NCI-H345 treated with DMSO at 0.1 percent for 48 hours (cell line): Measurements from ENCODE around the gene DLGAP1.
A peak's percentile ranks its signal among the peaks of the same experiment; 100 is the strongest.
"Not testable (repeated sequence)": the region's sequence is repeated elsewhere in the genome, so short reads cannot be mapped to it uniquely, and the experiment has no call there.

Experiments used
- DNase-seq: peaks from one replicate; lab custom pipeline; 2025; ENCODE audit not compliant: unreplicated experiment; lab: John Stamatoyannopoulos, UW

DLGAP1 gene

DNA sequence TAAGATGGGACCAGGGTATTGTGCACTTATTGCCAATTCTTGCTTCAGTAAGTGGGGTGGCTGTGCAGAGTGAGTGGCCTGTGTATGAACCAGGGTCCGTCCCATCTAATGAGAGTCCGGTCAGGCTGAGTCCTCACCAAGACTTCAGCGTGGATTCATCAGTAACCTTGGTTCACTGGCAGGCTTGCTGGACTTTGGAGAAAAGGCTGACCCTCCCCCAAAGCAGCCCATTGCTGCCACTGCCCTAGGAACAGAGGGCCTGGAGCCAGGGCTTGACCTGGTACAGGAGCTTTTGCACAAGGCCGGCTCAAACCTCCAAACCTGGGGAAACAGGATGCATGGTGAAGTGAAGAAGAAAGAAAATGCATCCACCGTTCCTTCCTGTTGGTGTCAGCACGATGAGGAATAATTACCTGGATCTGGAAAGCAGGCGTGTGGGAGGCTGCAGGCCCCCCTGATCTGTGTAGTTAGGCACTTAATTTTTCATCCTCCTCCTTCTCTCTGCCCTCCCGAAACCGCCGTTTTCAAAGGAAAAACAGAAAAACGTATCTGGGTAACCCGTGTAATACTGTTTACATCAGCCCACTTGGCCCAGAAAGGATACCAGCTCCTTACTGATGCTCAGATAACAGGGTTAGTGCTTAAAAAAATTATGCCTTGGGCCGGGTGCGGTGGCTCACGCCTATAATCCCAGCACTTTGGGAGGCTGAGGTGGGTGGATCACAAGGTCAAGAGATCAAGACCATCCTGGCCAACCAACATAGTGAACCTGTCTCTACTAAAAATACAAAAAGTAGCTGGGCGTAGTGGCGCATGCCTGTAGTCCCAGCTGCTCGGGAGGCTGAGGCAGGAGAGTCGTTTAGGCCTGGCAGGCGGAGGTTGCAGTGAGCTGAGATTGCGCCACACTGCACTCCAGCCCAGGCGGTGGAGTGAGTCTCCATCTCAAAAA, 857.4 kb downstream of the DLGAP1 start:
- no peak for DNase-seq

DNA sequence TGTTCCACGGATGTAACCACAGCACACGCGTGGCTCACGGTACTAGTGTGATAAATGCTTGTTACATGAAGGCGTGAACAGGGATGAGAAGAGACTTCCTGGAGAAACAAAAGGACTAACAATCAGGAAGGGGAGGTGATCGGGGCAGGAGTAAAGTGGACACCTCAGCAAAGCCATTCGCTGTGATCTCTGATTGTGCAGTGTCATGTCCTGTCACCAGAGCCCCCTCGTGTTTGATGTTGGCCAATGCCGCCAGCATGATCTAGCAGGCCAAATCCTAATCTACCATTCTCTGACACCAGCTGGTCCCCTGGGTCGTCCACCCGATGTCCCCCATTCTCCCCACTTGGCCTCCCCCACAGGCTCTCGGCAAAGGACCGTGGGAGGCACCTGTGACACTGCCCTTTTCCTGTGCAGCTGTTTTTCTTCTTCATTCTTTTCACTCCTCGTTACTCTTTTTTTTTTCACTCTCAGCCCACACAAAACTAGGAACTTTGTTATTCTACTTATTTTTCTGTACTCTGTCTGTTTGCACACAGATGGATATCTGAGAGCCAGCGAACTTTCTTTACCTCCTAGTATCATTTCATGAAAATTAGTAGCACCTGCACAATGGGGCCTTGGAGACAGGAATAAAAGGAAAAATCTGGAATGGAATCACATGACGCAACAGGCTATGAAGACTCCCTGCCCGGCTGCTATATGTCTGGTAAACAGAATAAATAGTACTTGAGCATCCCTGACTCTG, 858.3 kb downstream of the DLGAP1 start:
- DNase-seq, result no peak

DNA sequence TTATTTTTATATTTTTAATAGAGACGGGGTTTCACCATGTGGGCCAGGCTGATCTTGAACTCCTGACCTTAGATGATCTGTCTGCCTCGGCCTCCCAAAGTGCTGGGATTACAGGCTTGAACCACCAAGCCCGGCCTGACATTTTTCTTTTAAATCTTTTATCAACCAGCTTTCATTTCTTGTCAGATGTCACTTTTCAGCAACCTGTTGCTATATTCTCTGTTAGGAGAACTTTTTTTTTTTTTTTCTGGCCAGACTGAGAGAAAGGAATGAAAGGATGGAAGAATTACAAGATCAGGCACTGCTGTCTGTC, 858.8 kb downstream of the DLGAP1 start:
- no peak for DNase-seq

DNA sequence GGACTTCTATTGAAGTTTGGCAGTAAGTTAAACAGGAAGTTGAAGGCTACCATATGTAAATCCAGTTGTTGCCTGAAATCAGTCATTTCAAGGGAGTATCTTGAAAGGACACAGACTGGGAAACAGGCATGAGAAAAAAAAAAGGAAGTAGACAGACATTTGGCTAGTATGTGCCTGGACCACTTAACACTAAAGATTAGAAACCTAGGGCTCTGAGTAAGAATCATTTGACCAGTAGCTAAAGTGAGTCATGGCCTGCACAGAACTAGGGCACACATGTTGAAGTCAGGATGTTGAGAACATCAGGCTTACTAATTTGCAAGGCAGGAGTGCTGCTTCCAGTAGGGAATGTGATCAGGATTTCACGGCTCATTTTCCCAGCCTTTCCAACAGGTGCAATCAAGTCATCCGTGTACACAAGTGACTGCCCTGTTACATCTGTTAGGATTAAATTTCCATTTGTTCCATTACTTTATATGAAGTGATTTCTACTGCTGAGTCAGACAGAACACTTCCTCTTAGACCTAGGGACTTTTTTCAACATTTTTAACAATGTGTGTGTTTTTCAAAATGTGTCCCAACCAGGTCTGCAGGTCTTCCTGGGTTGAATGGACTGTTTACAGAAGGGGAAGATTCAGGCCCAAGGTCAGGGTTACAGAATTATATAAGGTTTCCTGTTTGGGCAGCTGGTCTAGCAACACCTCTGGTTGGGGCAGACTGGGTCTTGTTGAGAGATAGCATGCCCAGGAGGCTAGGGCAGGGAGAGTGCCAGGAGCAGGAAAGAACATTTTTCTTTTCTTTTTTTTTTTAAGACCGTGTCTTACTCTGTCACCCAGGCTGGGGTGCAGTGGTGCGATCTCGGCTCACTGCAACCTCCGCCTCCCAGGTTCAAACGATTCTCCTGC, 859.5 kb downstream of the DLGAP1 start:
- DNase-seq, result peak; percentile 58

DNA sequence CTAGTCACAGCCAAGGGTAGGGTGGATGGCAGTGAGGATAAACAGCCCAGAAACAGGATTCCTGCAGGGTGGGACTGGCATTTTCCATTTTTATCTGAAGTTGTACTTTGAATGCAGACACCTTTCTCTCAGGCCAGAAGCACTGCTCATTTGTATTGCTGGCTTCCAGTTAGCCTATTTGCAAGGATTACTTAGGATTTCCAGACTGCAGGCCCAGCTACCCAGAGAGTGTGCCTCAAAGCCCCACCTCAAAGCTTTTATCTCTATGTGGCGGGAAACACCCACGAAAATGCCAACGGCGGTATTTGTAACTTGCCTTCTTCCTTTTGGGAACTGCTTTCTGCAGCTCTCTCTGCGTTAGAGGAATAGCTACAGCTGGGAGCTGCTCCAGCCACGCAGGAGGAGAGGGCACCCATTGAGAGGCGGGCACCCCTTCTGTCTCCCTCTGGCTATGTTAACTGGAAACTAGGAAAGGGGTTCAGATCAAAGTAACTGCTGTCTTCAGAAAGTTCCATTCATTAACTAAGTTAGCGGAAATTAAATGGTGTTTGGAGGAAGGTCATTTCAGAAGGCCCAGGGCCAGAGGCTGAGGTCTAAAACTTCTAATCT, 860.2 kb downstream of the DLGAP1 start:
- DNase-seq, result no peak

DNA sequence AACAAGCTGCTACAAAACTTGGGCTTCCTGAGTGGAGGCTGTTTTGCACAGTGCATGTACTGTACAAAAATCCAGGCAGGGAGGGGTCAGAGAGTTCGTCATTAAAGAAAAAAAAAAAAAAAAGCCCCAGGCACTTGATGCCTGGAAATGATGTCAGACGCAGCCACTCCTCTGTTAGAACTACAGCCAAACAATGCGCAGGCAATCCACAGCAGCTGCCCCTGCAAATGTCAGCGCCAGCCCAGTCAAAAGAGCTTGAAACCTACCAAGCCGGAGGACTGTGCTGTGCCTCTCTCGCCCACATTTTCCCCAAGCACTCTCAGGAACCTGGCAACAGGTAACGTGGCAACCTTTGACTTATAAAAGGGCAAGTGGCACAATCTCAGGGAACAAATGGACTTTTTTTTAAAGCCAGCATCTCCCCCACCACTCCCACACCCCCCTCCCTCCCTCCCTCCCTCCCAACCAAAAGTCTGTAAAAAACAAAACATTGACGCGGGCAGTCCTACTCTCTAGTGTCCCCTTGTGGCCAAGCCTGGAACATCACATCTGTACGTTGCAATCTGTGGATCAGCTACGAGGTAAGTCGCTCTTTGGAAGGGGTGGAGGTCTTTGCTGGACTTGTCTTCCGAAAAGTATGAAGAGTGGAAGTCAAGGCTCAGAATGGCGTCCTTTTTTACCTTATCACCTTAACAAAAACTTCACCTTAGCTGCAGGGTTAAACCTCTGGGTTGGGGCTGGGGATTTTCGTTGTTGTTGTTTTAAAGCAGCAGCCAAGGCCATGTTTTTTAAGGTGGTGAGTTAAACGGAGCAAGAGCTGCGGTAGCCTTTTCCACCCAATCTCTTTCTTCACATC, 861.0 kb downstream of the DLGAP1 start:
- peak; percentile 91 for DNase-seq

DNA sequence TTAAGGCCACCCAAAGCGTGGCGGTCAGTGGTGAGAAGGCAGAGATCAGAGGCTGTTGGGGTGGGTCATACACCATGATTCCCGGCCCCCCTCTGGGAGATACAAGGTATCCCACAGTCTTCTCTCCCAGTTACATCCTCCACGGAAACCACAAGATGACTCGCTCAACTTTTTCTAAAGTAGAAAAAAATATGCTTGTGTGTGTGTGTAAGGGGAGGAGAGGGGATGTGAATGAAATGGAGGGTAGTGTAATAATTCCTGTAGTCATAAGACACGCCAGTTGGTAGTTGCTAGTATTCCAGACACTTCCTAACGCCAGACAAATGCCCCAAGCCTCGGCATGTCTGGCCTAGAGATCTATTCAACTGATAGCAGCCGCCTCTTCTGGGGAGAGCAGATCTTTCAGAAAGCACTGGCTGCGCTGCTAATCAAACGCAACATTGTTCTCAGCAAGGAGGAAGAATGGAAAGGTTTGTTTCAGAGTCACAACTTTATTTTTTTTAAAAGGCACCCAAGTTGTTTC, 861.7 kb downstream of the DLGAP1 start:
- DNase-seq, result no peak

DNA sequence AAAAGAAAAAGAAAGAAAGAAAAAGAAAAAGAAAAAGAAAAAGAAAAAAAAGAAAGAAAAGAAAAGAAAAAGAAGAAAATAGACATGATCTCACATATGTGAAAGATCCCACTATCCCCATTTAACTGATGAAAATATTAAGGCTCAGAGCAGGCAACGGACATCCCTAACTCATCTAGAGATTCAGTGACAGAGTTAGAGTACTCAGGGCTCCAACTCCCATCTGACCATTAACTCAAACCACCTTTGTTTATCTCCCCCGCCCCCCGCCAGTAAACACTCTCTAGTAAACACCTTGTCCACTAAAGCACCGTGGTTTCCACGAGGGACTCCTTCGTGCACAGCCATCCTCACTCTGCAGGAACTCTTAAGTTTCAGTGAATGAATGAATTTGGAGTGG, 862.2 kb downstream of the DLGAP1 start:
- no peak for DNase-seq

DNA sequence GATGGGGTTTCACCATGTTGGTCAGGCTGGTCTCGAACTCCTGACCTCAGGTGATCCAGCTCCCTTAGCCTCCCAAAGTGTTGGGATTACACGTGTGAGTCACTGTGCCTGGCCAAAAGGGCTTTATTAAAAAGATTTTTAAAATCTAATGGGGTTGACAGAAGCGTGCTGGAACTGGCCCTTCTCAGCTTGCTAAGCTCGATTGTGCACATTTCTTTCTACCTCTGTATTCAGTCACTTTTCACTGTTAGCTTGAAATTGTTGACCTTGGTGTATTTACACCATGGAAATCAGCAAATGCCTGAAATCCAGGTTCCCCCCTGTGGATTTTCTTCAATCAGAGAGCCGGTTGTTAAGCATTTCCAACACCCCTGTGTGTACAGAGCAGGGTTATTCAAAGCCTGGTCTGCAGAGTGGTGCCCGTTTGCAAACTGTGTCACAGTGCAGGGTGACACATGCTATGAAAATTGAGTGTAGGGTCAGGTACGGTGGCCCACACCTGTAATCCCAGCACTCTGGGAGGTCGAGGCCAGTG, 864.9 kb downstream of the DLGAP1 start:
- DNase-seq, result no peak

DNA sequence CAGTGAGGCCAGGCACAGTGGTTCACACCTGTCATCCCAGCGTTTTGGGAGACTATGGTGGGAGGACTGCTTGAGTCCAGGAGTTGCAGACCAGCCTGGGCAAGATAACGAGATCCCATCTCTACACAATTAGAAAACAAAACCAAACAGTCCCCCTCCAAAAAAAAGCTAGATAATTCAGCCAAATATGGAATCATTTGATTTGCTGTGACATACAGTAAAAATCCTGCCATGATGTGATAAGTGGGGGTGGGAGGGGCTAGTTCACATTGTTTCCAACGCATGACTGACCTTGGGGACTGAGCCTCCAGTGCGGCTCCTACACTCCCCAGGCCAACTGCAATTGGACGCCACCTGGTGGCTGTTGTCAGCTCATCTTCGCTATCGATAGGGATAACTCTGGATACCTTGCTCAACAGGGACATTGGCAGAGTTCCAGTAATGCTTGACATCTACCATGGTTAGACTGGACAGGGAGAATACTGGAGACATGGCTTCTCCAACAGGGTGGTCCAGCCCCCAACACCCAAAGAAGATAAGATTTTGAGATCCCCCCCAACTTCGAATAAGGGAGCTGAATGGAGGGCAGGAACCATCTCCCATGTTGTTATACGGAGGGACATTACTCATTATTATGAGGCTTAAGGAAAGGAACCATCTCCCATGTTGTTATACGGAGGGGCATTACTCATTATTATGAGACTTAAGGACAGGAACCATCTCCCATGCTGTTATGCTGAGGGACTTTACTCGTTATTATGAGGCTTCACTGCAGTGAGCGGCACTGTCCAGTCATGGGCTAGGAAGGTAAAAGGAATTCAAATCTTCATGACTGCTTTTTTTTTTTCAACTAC, 869.2 kb downstream of the DLGAP1 start:
- DNase-seq, result peak; percentile 76

DNA sequence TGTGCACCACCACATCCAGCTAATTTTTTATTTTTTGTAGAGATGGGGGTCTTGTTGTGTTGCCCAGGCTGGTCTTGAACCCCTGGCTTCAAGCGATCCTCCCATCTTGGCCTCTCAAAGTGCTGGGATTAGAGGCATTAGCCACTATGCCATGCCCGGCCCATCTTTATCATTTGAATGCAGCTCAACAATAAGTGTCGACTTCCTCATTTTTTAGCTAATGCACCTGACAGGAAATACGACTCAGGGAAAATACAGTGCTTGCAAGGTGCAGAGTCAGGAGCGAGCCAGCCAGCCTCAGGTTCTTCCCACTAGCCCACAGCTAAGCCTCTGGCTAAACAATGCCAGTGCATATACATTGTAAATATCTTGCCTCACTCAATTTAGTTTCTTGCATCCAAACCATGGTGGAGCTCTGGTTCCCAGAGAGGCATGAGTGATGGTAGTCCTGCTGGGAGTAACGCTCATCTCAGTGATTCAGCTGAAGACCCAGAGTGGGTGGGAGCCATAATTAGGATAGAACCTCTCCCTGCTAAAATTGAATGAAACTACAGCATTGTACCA, 870.1 kb downstream of the DLGAP1 start:
- DNase-seq, result no peak

DNA sequence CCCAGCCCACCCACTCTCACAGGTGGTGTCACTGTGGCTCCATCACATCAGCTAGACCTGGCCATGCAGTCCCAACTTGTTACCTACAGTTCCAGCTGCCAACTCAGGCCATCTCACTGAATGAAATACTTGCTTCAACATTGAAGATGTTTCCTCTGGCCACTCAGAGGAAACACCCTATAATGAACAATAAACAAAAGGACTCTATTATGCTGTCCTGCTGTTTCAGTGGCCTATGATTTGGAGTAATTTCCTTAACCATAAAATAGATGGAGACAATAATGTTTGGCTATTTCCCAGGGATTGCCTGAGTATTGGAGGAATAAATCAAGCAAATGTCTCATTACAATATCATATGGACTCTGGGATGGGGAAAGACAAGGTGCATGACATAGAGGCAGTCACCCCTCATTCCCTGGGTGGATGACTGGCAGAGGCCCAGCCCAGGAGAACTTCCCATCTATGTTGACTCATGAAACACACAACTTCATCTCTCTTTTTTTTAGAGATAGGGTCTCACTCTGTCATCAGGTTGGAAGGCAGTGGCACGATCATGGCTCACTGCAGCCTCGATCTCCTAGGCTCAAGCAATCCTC, 870.7 kb downstream of the DLGAP1 start:
- no peak for DNase-seq

DNA sequence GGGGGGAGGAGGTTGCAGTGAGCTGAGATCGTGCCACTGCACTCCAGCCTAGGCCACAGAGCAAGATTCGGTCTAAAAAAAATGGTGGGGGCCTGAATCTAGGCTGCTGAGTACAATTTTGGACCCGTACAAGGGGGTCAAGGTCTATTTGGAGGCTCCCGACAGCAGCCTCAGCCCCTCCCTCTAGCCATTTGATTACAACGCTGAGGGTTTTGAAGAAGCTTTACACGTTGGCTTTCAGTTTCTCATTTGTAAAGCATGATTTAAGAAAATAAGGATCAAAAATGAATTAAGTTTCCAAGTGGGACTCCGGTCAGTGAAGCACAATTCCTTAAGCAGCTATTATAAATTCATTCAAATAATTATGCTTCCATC, 871.2 kb downstream of the DLGAP1 start:
- DNase-seq, result no peak

DNA sequence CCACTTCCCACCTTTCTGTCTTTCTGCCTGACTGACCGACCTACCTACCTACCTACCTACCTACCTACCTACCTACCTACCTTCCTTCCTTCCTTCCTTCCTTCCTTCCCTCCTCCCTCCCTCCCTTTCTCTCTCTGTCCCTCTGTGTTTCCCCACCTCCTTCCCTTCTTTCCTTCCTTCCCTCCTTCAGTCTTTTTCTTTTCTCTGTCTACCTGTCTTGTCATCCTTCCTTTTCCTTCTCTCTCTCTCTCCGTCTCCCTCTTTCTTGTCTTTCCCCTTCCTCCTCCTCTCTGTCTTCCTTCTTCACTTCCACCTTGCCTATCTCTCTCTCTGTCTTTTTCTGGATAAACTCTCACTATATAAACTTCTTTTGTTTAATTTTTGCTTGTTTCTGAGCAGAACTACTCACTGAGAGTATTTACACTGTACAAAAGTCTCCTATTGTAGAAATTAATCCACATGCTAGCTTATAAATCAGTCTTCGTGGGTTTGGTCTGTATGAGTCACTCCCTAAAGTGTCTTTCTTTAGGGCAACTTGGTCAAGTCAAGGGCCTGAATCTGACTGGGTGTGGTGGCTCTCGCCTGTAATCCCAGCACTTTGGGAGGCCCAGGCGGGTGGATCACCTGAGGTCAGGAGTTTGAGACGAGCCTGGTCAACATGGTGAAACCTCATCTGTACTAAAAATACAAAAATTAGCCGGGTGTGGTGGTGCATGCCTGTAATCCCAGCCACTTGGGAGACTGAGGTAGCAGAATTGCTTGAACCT, 871.8 kb downstream of the DLGAP1 start:
- DNase-seq, result not testable (repeated sequence)

DNA sequence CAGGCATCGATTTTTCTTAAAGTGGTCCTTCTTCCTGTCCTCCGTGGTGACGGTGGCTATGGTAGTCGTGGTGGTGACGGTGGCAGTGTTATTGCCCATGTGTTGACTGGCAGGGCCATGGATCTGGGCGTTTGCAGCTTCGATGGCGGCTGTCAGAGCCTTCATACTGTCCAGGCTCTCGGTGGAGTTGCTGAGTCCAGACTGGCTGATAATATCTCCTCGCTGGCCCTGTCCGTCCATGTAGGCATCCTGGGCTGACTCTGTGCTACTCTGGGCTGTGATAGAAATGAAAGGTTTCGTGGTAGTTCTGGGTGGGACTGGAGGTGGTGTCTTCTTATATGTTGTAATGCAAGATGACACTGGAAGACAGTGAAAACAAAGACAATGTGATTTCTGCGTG, 873.2 kb downstream of the DLGAP1 start:
- no peak for DNase-seq

DNA sequence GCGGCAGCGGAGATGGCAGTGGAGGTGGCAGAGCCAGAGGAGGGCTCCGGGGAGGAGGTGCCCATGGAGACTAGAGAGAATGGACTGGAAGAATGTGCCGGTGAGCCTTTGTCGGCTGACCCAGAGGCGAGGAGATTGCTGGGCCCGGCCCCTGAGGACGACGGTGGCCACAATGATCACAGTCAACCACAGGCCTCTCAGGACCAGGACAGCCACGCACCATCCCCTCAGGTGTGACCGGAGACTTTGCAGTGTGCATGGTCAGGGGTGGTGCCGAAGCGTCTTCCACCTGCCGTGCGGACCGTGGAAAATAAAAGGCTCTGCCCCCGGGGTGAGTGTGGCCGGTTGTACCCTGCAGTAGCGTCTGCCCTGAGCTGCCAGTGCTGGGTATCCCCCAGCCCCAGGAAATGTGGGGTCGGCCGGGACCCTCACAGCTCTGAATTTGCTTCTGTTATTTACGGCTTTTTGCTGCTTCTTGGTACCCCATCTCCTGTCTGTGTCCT, 874.5 kb downstream of the DLGAP1 start:
- not testable (repeated sequence) for DNase-seq

DNA sequence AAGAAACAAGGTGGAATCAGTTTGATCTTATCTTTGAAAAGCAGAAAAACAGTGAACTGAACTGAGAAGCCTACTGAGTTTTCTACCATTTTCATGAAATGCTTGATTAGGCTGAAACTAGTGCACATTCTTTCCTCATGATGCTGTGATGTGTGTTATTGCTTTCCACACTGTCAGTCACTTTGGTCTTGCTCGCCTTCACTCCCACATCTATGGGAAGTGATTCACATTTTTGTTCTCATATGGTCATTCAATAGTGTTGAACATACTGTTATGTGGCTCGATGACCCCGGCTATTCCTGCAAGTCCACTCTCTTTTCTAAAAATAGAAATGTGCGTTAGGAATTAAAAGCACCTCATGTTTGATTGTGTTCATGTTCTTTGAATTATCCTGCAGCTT, 875.4 kb downstream of the DLGAP1 start:
- DNase-seq, result no peak
